C4-2B (cell line): ENCODE measurements around the gene NLRP9.

Experiments
- H3K27ac ChIP-seq: fragments of 450-650 bp; 2 replicates; pipeline ENCODE4 v1.5.1; 2017
- ZFX ChIP-seq: fragments of 450-650 bp; IDR thresholded peaks from 2 replicates; pipeline ENCODE4 v1.6.1; 2017
- TF ChIP-seq, protein P1 (sequence below): fragments of 450-650 bp; conservative IDR thresholded peaks from 2 replicates; pipeline ENCODE4 v1.5.1; 2017; ENCODE audit warnings: mild to moderate bottlenecking

Gene NLRP9

DNA sequence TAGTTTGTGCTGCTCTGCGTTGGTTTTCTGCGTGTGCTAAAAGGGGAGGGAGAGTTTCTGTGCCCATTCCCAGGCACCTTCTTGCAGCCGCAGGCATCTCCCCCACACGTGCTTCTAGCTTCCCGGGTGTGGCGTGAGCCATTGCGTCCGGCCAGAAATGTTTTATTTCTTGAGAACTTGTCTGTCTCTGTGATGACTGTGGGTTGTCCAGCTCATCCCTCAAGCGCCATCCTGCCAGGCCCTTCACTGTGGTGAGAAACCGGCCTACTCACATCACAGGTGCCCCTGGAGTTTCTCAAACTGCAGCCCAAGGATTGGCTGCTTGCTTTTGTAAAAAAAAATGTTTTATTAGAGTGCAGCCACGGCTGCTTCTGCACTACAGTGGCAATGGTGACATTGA lies 39.0 kb downstream of the NLRP9 start:
- no peak overlapping the region for H3K27ac ChIP-seq
- TF ChIP-seq ZFX = no peak
- TF ChIP-seq, protein P1, sequence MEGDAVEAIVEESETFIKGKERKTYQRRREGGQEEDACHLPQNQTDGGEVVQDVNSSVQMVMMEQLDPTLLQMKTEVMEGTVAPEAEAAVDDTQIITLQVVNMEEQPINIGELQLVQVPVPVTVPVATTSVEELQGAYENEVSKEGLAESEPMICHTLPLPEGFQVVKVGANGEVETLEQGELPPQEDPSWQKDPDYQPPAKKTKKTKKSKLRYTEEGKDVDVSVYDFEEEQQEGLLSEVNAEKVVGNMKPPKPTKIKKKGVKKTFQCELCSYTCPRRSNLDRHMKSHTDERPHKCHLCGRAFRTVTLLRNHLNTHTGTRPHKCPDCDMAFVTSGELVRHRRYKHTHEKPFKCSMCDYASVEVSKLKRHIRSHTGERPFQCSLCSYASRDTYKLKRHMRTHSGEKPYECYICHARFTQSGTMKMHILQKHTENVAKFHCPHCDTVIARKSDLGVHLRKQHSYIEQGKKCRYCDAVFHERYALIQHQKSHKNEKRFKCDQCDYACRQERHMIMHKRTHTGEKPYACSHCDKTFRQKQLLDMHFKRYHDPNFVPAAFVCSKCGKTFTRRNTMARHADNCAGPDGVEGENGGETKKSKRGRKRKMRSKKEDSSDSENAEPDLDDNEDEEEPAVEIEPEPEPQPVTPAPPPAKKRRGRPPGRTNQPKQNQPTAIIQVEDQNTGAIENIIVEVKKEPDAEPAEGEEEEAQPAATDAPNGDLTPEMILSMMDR = no peak

DNA sequence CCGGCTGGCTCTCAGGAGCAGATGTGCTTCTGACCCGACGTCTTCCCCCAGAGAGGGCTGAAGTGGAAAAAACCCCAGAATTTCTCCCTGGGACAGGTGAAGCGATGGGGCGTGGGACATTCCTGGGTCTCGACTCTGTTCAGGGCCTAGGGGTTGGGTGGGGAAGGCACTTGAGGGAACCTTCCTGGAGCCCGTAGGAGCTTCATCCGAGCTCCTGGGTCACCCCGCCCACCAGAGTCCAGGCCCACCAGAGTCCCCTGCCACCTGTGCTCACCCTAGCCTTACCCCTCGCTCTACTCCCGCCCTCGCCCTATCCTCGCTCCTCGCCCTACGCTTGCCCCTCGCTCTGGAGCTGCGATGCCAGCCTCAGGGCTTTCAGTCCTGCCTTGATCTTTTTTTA lies 39.9 kb downstream of the NLRP9 start:
- no peak overlapping the region for H3K27ac ChIP-seq
- no peak for TF ChIP-seq ZFX
- TF ChIP-seq, protein P1 = no peak

DNA sequence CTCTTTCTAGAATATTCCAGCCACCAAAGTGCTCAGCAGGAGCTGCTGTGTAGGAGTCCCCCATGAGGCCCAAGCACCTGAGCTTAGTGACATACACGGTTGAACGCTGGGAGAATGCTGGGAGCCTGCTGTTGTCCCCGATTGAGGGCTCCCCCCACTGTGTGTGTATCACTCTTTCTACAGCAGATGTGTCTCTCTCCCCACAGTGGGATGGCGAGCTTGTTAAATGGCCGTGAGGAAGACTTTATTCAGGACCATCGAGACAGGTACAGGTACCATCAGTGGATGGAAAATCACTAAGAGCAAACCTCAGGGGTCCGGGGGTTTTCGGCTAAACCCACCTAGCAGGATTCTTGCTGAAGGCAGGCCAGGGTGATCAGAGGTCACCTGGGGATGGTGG lies 40.5 kb downstream of the NLRP9 start:
- no peak overlapping the region for H3K27ac ChIP-seq
- TF ChIP-seq, protein P1 = no peak
- TF ChIP-seq ZFX = no peak

DNA sequence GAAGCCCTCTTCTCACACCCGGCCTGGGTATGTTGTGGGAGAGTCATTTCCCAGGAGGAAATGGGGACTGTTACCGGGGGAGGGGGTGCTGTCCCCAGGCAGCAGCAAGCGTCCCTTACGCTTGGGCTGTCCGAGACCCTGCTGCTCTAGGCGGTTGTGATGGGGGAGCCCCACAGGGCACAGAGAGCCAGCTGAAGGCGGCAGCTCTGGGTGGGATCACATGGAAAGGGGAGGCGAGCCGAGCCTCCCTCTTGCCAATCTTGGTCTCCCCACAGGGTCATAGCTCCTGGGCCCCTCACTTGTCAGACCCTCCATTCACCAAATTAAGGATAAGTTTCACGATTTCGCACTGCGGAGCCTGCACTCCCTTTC lies 41.1 kb downstream of the NLRP9 start:
- TF ChIP-seq, protein P1 = no peak
- TF ChIP-seq ZFX = no peak
- no peak overlapping the region for H3K27ac ChIP-seq

DNA sequence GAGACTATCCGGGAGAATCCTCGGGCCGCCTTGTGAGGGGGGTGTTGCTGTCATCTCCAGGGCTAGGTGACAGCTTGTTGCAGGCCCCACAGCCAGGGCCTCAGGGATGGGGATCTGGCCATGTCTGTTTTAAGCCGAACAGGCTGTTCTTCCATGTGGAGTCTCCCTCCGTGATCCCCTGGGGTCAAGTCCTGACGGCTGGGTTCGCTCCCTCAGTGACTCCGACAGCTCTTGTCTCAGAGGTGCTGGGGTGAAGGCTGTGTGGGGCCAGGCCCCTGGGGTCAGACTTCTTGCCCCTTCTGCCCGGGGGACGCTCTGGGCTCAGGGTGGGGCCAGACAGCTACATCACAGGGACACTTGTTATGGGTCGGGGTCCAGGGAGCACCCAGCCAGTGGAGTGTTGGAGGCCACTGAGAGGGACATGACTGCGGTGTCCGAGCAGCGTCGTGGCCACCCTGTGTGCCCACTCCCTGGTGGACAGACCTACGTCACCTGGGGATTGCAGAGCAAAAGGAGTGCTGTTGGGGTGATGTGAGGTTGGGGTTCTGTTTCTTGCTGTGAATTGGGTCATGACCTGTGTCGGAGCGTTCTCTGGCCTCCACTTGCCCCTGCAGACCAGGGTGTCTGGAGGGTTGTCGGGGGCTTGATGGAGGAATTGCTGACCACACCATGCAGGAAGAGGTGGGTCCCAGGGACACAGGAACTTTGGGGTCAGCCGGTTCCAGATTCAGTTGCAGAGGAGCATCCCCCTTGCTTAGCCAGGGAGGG lies 41.7 kb downstream of the NLRP9 start:
- TF ChIP-seq ZFX = no peak
- no peak overlapping the region for H3K27ac ChIP-seq

DNA sequence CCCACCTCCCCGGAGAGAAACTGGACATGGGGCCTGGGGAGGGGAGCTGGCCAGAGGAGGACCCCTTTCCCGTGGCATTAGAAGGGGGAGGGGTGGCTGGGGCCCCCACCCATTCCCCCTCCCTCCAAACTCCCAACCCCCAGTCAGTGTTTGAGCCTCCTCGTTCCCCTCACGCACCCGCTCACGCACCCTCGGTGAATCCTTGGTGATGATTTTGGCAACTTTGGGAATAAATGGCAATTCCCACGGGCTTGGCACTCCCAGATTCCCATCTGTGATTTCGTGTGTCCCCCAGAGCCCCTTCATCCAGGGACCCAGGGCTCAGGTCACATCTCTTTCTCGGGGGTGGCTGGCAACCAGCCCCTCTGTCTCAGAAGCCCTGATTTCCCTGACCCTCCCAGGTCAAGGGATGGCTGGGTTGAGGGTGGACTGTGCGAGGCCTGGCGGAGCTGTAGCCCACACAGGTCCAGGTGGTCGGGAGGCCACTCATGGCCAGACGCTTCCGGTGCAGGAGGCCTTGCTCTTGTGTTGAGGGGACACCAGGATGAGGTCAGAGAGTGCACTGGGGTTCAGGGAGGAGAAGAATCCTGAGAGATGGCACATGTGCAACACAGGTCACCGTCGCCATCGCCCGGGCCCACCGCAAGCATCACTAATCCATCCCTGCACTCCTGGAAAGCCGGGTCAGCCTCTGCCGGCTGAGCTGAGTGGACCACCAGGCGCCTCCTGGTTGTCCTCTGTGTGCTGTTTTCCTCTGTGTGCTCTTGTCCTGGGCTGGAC lies 42.5 kb downstream of the NLRP9 start:
- H3K27ac ChIP-seq = no peak overlapping the region
- TF ChIP-seq ZFX = no peak
- TF ChIP-seq, protein P1 = no peak

DNA sequence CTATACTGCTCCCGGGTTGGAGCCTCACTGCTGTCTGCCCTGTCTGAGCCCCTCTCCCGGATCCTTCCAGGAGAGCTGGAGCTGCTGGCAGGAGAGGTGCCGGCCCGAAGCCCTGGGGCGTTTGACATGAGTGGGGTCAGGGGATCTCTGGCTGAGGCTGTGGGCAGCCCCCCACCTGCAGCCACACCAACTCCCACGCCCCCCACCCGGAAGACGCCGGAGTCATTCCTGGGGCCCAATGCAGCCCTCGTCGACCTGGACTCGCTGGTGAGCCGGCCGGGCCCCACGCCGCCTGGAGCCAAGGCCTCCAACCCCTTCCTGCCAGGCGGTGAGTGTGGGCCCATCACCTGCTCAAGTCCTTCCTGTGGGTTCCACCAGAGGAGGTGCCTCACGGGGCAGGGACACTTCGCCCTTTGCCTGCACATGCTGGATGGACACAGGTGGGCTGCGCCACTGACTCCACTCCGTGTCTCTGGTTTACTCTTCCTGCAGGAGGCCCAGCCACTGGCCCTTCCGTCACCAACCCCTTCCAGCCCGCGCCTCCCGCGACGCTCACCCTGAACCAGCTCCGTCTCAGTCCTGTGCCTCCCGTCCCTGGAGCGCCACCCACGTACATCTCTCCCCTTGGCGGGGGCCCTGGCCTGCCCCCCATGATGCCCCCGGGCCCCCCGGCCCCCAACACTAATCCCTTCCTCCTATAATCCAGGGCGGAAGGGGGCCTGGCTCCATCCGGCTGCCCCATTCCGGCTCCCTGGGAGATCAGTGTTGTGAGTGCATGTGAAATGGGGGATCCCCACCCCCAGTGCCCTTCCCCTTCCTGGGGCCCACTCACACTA lies 43.3 kb downstream of the NLRP9 start:
- TF ChIP-seq, protein P1 = no peak
- no peak for TF ChIP-seq ZFX
- H3K27ac ChIP-seq = no peak overlapping the region
